Measurements from ENCODE around the gene PTCD3. TPM values are rescaled to one million over a fixed set of nuclear protein-coding genes. Genes with fewer than 3 reads are reported as not detected.

Gene PTCD3
- total RNA-seq, 1 donor from 2014 or later: 77.0 TPM

DNA sequence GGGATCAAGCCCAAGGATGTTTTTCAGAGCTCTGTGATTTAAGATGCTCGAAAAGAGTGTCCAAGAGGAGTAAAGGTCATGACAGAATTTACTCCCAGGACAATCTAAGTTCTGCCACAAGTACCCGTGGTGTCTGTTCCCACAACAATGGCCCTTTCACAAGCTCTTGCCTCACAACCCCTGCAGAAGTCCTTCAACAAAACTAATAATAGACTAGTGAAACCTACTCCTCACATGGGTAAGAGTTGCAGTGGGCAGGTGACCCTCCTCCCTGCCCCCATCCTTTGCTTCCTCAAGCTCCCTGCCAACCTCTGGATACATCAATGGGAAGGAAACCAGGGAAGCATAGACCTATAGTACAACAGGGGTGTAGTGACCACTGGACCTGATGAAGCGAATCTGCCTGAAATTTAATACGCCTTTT, 34.9 kb downstream of the PTCD3 start:
- FAIRE-seq (no peak), DNase-seq (ENCODE audit: low spot score in 2 of 2) (no peak)

DNA sequence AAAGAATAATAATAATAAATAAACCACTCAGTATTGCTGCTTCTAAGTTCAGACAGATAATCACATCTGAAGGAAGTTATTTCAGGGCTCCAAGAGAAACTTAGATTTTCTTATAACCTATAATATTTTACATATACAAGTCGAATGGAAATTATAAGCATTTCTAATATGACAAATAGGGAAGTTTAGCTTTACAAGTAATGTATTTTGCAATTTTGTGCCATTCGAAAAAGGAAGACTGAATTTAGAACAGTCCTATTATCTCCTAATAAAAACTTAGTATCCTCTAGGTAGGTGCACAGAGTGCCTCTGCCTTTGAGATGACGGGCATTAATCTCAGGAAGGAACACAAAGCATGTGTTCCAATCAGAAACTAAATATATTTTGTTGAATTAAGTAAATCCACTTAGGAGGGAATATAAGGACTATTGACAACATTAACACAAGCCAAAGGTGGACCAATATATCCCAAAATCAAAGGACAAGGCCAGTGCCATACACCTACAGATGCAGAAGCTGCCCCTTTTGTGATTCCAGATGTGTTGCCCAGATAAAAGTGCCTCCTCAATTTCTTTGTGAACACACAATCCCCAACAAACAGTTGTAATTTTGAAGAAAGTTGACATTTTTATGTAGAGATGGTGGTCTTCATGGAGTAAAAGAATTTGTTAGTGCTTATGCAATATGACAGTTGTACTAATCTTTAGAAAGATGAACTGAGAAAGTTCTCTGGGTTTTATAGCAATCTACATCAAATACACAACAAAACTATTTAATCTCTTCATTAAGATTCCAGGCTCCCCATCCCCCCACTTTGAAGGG, 36.6 kb downstream of the PTCD3 start:
- FAIRE-seq (no peak), DNase-seq (ENCODE audit: low spot score in 2 of 2) (no peak)

DNA sequence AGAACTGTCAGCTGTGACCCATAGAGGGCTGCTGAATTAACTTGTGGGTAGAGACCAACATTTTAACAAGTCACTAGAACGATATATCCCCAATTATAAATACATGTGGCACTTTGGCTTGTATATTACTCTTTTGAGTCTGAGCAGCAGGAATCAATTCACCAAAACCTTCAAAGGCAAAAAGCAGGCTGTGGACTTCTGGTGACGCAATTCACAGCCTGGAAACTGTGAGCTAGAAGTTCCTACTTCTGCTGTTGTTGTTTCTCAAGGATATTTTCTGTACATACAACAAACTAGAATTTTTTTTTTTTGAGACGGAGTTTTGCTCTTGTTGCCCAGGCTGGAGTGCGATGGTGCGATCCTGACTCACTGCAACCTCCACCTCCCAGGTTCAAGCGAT, 37.3 kb downstream of the PTCD3 start:
- FAIRE-seq: no peak
- DNase-seq (ENCODE audit: low spot score in 2 of 2): no peak

DNA sequence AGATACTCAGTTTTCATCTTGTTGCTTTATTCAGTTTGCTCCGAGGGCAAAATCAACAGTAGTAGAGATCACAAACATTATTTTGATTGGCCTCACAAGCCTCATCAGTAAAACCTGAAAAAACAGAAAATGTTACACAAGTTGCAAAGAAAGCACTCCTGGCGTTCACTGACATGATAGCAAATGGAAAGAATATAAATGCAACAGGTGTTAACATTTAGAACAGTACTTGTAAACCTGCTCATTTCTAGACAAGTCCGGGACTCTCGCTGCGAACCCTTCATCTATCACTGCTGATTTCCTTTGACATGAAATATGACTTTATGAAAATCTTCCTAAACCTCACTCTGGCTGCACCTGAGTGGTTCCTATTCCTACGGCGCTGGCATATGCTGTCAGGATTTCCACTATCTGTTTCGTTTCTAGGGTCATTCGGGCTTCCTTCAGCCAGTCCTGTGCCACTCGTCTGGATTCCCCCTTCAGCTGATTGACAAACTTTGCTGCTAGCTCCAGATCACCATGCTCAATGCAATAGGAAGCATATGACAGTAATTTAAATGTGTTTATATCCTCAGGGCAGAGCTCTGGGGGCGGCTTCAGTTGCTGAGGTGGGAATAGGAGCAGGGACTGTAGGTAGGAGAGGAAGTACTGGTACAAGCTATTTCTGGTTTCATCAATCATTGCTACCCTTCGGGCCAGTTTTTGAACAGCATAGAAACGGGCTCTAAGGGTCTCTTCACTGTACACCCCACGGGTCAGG, 38.1 kb downstream of the PTCD3 start:
- FAIRE-seq: no peak

DNA sequence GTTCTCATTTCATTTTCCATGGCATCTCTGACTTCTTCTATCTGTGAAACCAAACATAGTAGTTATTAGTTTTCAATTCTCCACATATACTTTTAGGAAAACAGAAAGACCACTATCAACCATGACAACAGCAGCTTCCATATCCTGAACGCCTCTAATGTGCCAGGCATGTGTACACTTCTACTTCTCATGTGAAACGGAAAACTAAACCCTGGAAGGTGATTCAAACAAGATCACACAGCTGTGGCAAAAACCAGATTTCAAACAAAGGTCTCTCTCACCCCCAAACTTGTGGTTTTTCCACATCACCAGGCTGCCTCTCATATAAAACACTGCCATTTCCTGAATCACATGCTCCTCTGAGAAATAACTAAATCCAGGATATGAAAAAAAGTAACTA, 41.8 kb downstream of the PTCD3 start:
- no peak for DNase-seq (ENCODE audit: low spot score in 2 of 2)

More for the DNA sequence above, 38.1 kb downstream of the PTCD3 start:
- no peak for DNase-seq (ENCODE audit: low spot score in 2 of 2)

DNA sequence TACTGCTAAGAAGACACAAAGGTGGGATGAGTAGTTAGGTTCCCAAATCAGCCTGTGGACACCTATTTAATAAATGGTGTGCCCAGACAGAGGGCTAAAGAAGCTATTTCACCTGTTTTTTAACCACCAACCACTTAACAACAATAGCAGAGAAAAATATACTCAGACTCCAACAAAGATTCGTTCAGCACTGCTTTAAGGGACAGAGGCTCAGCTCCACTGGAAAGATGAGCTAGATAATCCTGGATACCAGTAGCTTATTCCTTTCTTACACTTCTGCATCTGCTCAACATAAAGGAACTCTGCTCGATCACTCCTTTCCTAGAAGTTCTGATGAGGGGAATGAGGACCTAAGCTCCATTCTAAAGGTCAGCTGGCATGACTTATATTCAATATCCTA, 44.5 kb downstream of the PTCD3 start:
- DNase-seq (ENCODE audit: low spot score in 2 of 2): no peak
- FAIRE-seq: no peak

More for the DNA sequence above, 41.8 kb downstream of the PTCD3 start:
- no peak for FAIRE-seq

DNA sequence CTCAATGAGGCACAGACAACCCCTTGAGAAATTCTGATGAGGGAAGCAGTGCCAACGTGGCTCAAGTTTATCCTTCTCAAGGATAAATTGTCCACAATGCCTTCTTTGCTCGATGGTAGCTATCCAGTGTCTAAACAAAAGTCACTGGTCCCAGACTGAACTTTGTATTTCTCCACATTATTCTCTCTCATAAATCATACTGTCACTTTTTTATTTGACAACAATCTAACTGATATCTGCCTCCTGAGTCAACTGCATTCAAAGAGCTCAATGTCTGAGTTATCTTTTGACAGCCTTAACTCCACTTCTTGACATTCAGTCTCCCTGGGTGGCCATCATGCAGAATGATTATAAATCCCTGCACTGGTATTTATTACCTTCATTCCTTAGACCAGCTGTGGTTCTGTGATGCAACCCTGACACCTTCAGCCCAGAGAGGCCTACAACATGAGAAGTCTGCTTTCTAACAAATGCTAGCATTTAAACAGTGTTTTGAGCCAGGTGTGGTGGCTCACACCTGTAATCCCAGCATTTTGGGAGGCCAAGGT, 51.0 kb downstream of the PTCD3 start:
- DNase-seq (ENCODE audit: low spot score in 2 of 2) (no peak), FAIRE-seq (no peak)

DNA sequence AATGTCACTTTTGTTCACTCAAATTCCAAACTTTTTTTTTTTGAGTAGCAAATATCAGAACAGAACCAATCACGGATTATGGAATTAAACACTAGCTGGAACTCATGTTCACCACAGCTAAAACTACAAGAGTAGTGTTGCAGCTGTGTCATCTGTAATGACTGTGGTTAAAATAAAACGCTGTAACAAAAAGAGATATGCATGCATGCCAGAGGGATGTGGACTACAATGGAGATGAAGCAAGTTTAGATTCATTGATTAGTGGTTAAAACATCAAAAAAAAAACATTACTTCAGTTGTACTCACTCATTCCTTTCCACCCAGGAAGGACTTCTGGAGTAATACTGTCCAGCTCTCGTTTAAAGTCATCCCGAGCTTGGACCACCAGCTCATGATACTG, 52.3 kb downstream of the PTCD3 start:
- FAIRE-seq (no peak), DNase-seq (ENCODE audit: low spot score in 2 of 2) (no peak)

DNA sequence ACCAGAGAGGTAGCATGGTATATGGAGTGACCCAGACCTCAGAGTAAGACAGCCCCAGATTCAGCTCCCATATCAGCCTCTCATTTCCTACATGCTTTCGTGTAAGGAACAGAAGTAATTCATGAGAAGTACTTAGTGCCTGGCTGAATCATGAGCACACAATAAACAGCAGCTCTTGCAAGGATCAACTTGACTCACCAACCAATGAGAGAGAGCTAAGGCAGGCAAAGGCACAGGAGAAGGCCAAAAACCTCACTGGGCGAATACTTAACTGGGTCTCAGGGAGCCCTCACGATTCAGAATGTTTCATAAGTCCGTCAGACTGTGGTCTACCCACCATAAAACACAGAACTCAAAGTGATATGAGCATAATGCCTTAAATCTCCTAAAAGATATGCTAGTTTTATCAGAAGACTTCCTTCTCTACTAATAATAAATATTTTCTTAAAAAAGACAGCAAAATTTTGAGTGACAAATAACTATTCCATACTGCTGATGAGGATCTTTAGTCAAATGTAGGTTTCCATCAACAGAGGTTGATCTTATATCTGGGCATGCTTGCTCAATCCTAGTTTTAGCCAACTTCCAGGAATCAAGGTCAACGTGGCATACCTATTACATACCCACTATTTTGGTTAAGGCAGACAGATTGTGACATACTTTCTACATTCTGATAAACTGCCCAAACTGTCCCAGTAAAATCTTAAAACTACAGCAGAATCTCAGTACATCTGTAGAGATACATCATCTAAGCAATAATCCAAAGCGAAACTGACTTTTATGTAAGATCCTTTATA, 54.3 kb downstream of the PTCD3 start:
- no peak for DNase-seq (ENCODE audit: low spot score in 2 of 2)
- FAIRE-seq: no peak

DNA sequence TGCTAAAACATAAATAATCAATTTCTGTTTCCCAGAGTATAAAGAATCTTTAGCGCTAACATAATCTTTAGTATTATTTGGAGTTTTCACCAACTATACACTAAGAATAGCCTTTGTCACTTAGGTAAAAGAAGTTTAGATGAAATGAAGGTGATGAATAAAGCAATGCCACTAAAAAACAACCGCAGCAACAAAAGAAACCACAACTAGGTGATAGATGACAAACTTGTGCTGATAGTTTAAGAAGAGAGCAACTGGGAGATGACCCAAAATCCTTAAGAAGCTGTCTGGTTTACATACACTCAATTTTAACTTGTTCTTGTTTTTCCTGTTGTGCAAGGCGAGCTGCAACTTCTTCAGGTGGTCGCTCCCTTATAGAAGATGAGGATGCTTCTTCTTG, 64.4 kb downstream of the PTCD3 start:
- FAIRE-seq: no peak
- DNase-seq (ENCODE audit: low spot score in 2 of 2): no peak

DNA sequence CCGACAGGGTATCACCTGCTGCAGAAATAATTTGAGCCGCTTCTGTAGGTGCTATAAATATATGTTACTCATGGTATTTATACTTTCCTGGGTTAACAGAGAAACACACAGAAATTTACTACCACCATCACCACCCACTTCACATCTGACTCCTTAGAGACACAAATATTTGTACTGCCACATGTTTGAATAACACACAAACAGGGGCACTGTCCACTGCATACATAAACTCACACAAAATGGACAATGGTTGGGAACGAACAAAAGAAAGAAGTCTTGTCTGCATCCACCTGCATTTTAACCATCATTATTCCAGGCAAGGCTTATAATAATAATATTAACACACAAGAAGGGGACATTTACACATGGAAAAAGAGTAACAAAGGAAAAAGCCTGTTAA, 65.3 kb downstream of the PTCD3 start:
- FAIRE-seq (no peak), DNase-seq (ENCODE audit: low spot score in 2 of 2) (no peak)

DNA sequence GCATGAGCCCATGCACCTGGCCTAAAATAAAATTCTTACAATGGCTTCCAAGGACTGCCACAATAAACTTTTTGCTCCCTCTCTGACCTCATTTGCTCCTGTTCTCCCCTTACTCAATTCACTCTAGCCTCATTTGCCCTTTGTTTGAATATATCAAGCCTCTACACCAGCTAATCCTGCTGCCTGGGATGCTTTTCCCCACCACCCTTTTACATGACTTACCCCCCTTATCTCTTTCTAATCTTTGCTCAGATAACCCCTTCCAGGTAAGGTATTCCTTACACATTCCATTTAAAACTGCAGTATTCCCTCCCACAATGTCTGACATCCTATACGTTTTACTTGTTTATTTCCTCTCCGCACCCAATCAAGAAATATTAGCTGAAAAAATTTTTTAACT, 66.6 kb downstream of the PTCD3 start:
- no peak for FAIRE-seq
- DNase-seq (ENCODE audit: low spot score in 2 of 2): no peak

DNA sequence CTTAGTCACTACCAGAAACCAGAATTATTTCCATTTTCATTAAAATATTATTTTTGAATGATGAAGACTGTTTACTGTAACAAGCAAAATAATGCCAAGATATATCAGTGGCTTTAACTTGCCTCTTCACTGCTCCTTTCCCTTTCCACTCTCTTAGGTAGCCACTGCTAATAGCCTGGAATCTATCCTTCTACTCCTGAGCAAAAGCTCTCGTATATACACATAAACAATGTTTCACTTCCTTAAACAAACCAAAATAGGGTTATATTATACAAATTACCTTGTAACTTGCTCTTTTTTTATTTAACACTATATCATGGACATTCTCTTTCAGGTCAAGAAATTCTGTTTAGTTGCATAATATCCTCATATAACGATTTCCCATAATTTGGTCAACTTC, 68.4 kb downstream of the PTCD3 start:
- FAIRE-seq (no peak), DNase-seq (ENCODE audit: low spot score in 2 of 2) (no peak)

DNA sequence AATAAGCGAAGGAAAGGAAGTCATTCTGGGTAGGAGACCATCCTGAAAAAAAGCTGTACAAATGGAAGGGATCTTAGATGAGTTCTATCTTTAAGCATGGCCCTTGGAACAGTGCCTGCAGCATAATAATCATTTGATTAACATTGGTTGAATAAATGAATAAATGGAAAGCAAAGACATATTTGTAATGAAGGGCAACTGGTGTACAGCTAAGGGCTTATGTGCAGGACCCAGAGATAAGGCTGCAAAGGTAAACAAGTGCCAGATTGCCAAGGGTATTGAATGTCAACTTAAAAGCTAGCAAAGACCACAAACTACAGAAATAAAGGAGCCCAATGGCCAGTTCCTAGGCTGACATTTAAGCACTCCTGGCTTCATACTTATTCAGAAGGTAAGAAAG, 69.8 kb downstream of the PTCD3 start:
- DNase-seq (ENCODE audit: low spot score in 2 of 2) (no peak), FAIRE-seq (no peak)

DNA sequence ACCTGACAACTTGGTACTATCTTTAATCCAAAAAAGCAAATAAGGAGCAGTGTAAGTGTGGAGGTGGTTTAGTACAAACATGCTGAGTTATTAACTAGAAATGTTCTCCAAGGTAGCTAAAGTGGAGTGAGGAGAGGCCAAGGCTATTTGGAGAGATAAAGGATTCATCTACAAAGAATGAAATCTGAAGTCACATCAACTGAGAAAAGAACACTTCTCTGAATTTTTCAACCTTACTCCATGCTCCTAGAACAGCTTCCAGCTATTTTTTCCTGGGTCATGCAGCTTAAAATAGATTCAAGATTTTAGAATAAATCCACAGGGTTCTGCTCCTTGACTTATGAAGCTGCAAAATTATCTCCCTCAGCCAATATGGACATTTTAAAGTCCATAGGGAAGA, 70.6 kb downstream of the PTCD3 start:
- DNase-seq (ENCODE audit: low spot score in 2 of 2) (no peak), FAIRE-seq (no peak)

DNA sequence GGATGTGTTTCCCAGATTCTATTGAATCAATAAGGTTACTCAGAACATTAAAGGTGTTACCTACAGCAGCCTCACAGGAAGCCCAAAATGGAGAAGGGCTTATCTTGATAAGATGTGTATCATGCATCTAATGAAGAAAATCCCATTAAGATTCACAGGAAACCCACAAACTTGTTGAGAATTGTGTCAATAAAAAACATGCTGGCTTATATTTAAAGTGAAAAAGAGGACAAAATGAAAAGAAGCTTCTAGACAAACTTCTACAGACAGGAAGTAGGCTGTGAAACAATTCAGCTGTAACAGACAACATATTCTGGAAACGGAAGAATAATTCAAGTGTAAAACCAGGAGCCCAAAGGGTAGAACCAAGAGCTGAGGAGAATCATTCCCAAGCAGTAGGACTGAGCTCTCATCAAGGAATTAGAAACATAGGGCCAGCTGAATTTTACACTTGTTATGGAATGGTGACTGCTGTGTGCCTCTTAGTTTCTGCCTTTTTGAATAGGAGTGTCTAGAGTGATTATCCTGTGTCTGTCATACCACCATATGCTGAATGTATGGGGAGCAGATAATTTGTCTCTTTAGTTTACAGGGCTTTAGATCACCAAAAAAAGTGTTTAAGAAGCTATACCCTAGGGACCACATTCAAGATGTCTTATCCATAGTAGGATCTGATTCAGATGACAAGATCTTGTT, 79.6 kb downstream of the PTCD3 start:
- DNase-seq (ENCODE audit: low spot score in 2 of 2) (no peak), FAIRE-seq (no peak)

DNA sequence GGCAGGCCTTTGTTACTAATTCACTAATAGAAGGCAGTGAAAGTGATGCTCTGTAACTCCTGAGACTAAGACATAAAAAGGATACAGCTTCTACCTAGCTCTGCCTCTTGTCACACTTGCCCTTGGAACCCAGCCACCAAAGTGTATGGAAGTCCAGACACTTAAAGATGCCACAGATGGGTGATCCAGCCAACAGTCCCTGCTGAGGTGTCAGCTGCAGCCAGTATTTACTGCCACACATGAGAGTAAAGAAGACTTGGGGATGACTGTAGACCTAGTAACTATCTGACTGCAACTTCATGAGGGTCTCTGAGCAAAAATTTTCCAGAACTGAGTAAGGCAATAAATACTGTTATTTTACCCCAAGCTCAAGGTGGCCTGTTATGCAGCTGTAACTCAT, 80.4 kb downstream of the PTCD3 start:
- FAIRE-seq: no peak
- DNase-seq (ENCODE audit: low spot score in 2 of 2): no peak

DNA sequence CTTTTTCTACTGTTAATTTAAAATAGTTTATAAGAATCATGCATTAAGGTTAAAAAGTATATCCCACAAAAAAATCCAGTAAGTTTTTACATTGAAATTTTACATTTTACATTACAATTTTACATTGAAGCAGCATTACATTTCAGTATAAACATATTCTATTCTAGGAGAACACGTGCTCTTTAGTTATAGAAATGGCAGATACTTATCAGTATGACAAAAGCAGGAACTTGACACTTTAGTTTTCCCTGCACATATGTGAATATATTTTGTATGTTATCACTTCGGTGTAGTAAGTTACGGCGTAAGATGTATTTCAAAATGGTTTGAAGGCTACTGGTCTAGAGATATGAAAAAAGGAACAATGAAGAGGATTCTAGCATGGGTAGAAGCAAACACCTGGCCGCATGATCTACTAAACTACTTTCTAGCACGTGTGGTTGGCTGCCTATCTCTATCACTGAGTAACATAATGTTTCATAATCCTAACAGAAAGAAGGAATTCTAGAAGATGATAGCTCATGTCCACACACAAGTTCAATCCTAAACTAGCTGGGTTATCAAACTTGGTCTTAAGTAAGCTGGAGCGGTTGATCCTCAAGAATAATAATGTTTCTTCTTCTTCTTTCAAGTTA, 83.9 kb downstream of the PTCD3 start:
- DNase-seq (ENCODE audit: low spot score in 2 of 2): no peak
- FAIRE-seq: no peak
